Measurements from ENCODE around the gene DLG5. TPM values are rescaled to one million over a fixed set of nuclear protein-coding genes. Genes with fewer than 3 reads are reported as not detected.

The DLG5 gene
- total RNA-seq, 1 donor from 2014 or later: 64.5 TPM

GRCh38 chr10:77893386-77893785, 33.2 kb downstream of the DLG5 start:
- TF ChIP-seq CTCF (IDR thresholded peaks at IDR 0.05; ENCODE audit: unreplicated experiment): no peak
- Mint-ChIP-seq H3K4me3 (ENCODE audit: unreplicated experiment) (no peak overlapping the region), H3K4me1 (ENCODE audit: unreplicated experiment) (peaks cover 46% of the 10 kb centered on the region), H3K36me3 (ENCODE audit: low read depth, unreplicated experiment) (peaks cover 7% of the 10 kb centered on the region), H3K9me3 (ENCODE audit: unreplicated experiment) (no peaks in the 10 kb centered on the region), H3K27ac (ENCODE audit: unreplicated experiment) (no peak overlapping the region), H3K27me3 (ENCODE audit: unreplicated experiment) (peaks cover 13% of the 10 kb centered on the region)
- DNase-seq (ENCODE audit: low spot score): no peak

- Mint-ChIP-seq H3K4me1 (ENCODE audit: unreplicated experiment) (peaks cover 46% of the 10 kb centered on the region), H3K9me3 (ENCODE audit: unreplicated experiment) (no peaks in the 10 kb centered on the region), H3K27ac (ENCODE audit: unreplicated experiment) (no peak overlapping the region), H3K27me3 (ENCODE audit: unreplicated experiment) (peaks cover 17% of the 10 kb centered on the region), H3K36me3 (ENCODE audit: low read depth, unreplicated experiment) (peaks cover 7% of the 10 kb centered on the region), H3K4me3 (ENCODE audit: unreplicated experiment) (no peak overlapping the region)
- DNase-seq (ENCODE audit: low spot score): no peak
- TF ChIP-seq CTCF (IDR thresholded peaks at IDR 0.05; ENCODE audit: unreplicated experiment): no peak
These were observed 33.8 kb downstream of the DLG5 start for GRCh38 chr10:77892761-77893160.

GRCh38 chr10:77892021-77892739, 34.4 kb downstream of the DLG5 start:
- no peak for DNase-seq (ENCODE audit: low spot score)
- TF ChIP-seq CTCF (IDR thresholded peaks at IDR 0.05; ENCODE audit: unreplicated experiment): no peak
- Mint-ChIP-seq H3K27me3 (ENCODE audit: unreplicated experiment) (peaks cover 15% of the 10 kb centered on the region), H3K27ac (ENCODE audit: unreplicated experiment) (no peak overlapping the region), H3K4me3 (ENCODE audit: unreplicated experiment) (no peak overlapping the region), H3K9me3 (ENCODE audit: unreplicated experiment) (no peaks in the 10 kb centered on the region), H3K4me1 (ENCODE audit: unreplicated experiment) (peaks cover 48% of the 10 kb centered on the region), H3K36me3 (ENCODE audit: low read depth, unreplicated experiment) (peaks cover 7% of the 10 kb centered on the region)

GRCh38 chr10:77890097-77890496, 36.5 kb downstream of the DLG5 start:
- H3K27me3 Mint-ChIP-seq (ENCODE audit: unreplicated experiment): peaks cover 13% of the 10 kb centered on the region
- no peak for TF ChIP-seq CTCF (IDR thresholded peaks at IDR 0.05; ENCODE audit: unreplicated experiment)
- peaks cover 7% of the 10 kb centered on the region for H3K36me3 Mint-ChIP-seq (ENCODE audit: low read depth, unreplicated experiment)
- H3K9me3 Mint-ChIP-seq (ENCODE audit: unreplicated experiment): no peaks in the 10 kb centered on the region
- H3K27ac Mint-ChIP-seq (ENCODE audit: unreplicated experiment): no peak overlapping the region
- DNase-seq (ENCODE audit: low spot score): no peak
- peaks cover 56% of the 10 kb centered on the region for H3K4me1 Mint-ChIP-seq (ENCODE audit: unreplicated experiment)
- H3K4me3 Mint-ChIP-seq (ENCODE audit: unreplicated experiment): no peak overlapping the region

GRCh38 chr10:77889277-77889903, 37.2 kb downstream of the DLG5 start:
- H3K4me3 Mint-ChIP-seq (ENCODE audit: unreplicated experiment): no peak overlapping the region
- H3K27me3 Mint-ChIP-seq (ENCODE audit: unreplicated experiment): peaks cover 12% of the 10 kb centered on the region
- no peak overlapping the region for H3K27ac Mint-ChIP-seq (ENCODE audit: unreplicated experiment)
- DNase-seq (ENCODE audit: low spot score): no peak
- H3K9me3 Mint-ChIP-seq (ENCODE audit: unreplicated experiment): no peaks in the 10 kb centered on the region
- H3K4me1 Mint-ChIP-seq (ENCODE audit: unreplicated experiment): peaks cover 54% of the 10 kb centered on the region
- no peak for TF ChIP-seq CTCF (IDR thresholded peaks at IDR 0.05; ENCODE audit: unreplicated experiment)
- H3K36me3 Mint-ChIP-seq (ENCODE audit: low read depth, unreplicated experiment): peaks cover 7% of the 10 kb centered on the region

Data from endothelial cell (in vitro differentiated cells).